Kidney (tissue), 14 donors: Measurements from ENCODE around the gene PDZD2. TPM values are rescaled to one million over a fixed set of nuclear protein-coding genes. Genes with fewer than 3 reads are reported as not detected.

ENCODE experiments used
- DNase-seq, 5 donors: peaks; one replicate each; pipeline ENCODE4 v3.0.0-alpha.2; 2013 to 2020
- FAIRE-seq: peaks from 2 replicates; lab custom pipeline; 2012; peaks lifted over from hg19 to GRCh38; lab: Jason Lieb, UNC
- H3K27ac ChIP-seq, 2 donors: one replicate each; pipeline ENCODE4 v1.7.0; 2013; ENCODE audit warnings: low read depth in 2 of 2, low read length in 2 of 2, inconsistent platforms in 1 of 2
- H3K27me3 ChIP-seq: one replicate; pipeline ENCODE4 v1.7.1; 2013; ENCODE audit warnings: low read length, inconsistent platforms; ENCODE audit not compliant: control insufficient read depth, insufficient read depth
- H3K36me3 ChIP-seq, 3 donors: one replicate each; pipeline versions ENCODE4 v1.7.0 to v1.7.1; 2013; ENCODE audit warnings: low read length in 3 of 3, control low read depth in 1 of 3, inconsistent platforms in 1 of 3; ENCODE audit not compliant: insufficient read depth in 3 of 3, control insufficient read depth in 2 of 3
- H3K4me1 ChIP-seq, 3 donors: one replicate each; pipeline versions ENCODE4 v1.7.0 to v1.7.1; 2013; ENCODE audit warnings: low read length in 3 of 3, inconsistent platforms in 1 of 3, low read depth in 1 of 3; ENCODE audit not compliant: control insufficient read depth in 2 of 3, insufficient read depth in 2 of 3
- H3K4me3 ChIP-seq, 3 donors: one replicate each; pipeline versions ENCODE4 v1.7.0 to v1.8.1; 2013; ENCODE audit warnings: low read length in 3 of 3, control low read depth in 1 of 3, inconsistent platforms in 1 of 3
- H3K9ac ChIP-seq, 3 donors: one replicate each; pipeline versions ENCODE4 v1.7.0 to v1.7.1; 2013; ENCODE audit warnings: low read length in 3 of 3, control low read depth in 1 of 3, inconsistent platforms in 1 of 3
- H3K9me3 ChIP-seq, 3 donors: one replicate each; pipeline versions ENCODE4 v1.7.0 to v1.7.1; 2013; ENCODE audit warnings: low read length in 3 of 3, control low read depth in 1 of 3, inconsistent platforms in 1 of 3; ENCODE audit not compliant: control insufficient read depth in 2 of 3, insufficient read depth in 1 of 3
- intact Hi-C: fragments of 100-400 bp; cut with DNase I; formaldehyde crosslinking; loops from one replicate; pipeline ENCODE4 v1.11.1; 2022
- polyA plus RNA-seq: library from polyadenylated mRNA; stranded (reverse); fragments of 350-450 nt; fragmentation: Illumina TruSeq; extraction: RNeasy Lipid Tissue Mini Kit (QIAGEN cat#74804); gene quantifications from one replicate; pipeline ENCODE4 v1.2.3, GENCODE V29; 2014; ENCODE audit warnings: low read depth, low replicate concordance; ENCODE audit not compliant: insufficient read depth
- total RNA-seq: library from RNA; stranded (reverse); fragmentation: NEBNext Ultra II Directional; extraction: Animal tissue kit (Norgen Biotek cat#: 25700); gene quantifications from one replicate; pipeline ENCODE4 v1.2.1, GENCODE V29; 2021
- TF ChIP-seq, protein P1 (sequence below): IDR thresholded peaks from 3 replicates; pipeline ENCODE4 v1.5.1; 2012; ENCODE audit warnings: mild to moderate bottlenecking, moderate library complexity, borderline replicate concordance; ENCODE audit not compliant: insufficient read depth; ENCODE audit errors: extremely low read depth
- donor health status: control.
- donor health status: control.
- donor health status: control.
- donor health status: control.
- donor health status: control.
- donor health status: DM: yes; HTN: yes; CAD: no.
- donor health status: Normal renal cell carcinoma (clear cell type).

PDZD2 gene
- total and polyA plus RNA-seq, 2 donors from 2014 or later = 6.2 to 14.8 TPM

DNA sequence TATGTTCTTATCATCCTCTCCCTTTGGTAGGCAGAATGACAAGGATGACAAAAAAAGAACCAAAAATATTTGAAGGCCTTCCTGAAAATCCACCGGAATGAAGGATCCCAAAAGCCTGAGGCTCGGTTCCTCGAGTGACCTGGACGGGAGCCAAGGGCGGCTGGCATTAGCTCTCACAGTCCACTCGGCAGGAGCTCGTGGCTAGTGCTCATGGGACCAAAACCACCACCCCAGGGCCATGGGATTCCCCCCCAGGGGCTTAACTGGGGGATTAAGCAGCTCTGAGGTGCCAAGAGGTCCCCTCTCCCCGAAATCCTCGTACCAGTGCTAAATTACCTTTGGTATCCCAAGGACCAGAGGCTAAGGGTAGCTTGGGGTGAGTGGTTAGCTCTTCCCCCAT, 586 bp upstream of the PDZD2 start:
- intact Hi-C loops = no loop called here
- Histone ChIP-seq H3K9ac (peak overlapping the region in 1 of 3 donors; percentile 29), H3K36me3 (no peaks in the 10 kb centered on the region), H3K4me3 (peak overlapping the region; percentile 60 to 72 (median 60)), H3K27me3 (no peaks in the 10 kb centered on the region), H3K27ac (peak overlapping the region in 1 of 2 donors; percentile 7), H3K9me3 (no peaks in the 10 kb centered on the region), H3K4me1 (peaks cover 0 to 7% (median 0%) of the 10 kb centered on the region in 3 donors)
- FAIRE-seq = no peak
- TF ChIP-seq, protein P1, sequence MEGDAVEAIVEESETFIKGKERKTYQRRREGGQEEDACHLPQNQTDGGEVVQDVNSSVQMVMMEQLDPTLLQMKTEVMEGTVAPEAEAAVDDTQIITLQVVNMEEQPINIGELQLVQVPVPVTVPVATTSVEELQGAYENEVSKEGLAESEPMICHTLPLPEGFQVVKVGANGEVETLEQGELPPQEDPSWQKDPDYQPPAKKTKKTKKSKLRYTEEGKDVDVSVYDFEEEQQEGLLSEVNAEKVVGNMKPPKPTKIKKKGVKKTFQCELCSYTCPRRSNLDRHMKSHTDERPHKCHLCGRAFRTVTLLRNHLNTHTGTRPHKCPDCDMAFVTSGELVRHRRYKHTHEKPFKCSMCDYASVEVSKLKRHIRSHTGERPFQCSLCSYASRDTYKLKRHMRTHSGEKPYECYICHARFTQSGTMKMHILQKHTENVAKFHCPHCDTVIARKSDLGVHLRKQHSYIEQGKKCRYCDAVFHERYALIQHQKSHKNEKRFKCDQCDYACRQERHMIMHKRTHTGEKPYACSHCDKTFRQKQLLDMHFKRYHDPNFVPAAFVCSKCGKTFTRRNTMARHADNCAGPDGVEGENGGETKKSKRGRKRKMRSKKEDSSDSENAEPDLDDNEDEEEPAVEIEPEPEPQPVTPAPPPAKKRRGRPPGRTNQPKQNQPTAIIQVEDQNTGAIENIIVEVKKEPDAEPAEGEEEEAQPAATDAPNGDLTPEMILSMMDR = no peak
- peak in 4 of 5 donors; percentile 15 to 67 (median 30) for DNase-seq

DNA sequence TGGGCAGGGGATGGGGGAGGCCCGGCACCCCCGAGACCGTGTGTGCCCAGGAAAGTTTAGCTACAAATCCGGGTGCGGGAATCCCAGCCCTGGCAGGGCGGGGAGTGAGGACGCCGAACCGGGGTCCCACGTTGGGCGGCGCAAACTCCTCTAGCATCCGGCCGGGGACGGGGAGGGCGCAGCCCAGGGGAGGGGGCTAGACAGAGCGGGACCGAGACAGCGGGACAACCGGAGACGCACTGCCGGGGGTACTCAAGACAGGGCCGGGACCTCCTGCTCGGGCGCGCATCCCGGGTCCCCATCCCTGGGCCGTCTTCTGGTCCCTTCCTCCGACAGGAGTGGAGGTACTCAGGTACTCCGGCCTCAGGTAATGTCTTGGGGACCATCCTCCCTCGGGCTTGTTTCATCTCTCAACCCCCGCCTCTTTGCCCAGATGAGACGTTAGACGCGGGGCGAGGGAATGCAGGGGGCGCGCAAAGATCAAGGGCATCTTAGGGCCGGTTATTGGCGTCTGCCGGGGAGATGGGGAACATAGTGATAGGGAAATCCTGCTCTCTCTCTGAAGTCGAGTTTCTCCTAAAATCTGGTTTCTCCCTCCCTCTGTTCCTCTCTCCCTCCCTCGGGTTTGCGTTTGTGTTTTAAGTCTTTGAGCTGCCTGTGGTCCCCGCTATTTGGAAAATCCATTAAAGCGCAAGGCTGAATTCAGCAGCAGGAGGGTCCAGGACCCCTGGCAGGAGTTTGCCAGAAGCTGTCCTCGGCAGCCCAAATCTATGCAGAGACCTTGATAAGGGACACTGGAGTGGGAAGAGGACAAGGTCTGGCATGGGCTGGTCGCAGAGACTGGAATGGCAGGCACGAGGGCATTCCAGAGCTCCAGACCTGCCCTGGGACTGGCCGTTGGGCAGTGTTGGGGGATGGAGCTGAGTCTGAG, 815 bp downstream of the PDZD2 start:
- intact Hi-C loops = no loop called here
- TF ChIP-seq, protein P1 = no peak
- peak; percentile 29 to 69 (median 40) for DNase-seq
- peaks cover 0 to 7% (median 0%) of the 10 kb centered on the region in 3 donors for H3K4me1 ChIP-seq
- peak overlapping the region in 2 of 3 donors; percentile 28 to 45 for H3K4me3 ChIP-seq
- no peaks in the 10 kb centered on the region for H3K36me3 ChIP-seq
- no peak overlapping the region for H3K27ac ChIP-seq
- no peak for FAIRE-seq
- H3K9ac ChIP-seq = no peak overlapping the region
- no peaks in the 10 kb centered on the region for H3K27me3 ChIP-seq
- H3K9me3 ChIP-seq = no peaks in the 10 kb centered on the region

DNA sequence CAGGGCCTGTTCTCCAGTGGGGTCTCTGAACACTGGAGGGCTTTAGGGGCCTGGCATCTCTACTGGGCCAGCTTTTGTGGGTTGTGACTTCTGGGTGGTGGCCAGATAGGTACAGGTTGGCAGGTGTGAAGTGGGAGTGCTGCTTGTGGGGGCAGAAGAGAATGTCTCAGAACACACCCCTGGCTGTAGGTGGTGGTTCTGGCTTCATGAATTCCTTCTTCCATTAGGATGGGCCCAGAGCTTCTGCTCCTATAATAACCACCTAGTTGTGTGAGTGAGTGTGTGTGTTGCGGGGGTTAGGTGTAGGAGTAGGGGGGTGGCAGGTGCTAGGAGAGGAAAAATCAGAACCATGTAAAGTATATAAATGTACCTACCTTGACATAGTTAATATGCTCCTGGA, 1.6 kb downstream of the PDZD2 start:
- no peak overlapping the region for H3K27ac ChIP-seq
- intact Hi-C loops = no loop called here
- TF ChIP-seq, protein P1 = no peak
- H3K9me3 ChIP-seq = no peaks in the 10 kb centered on the region
- no peaks in the 10 kb centered on the region for H3K27me3 ChIP-seq
- peaks cover 0 to 7% (median 0%) of the 10 kb centered on the region in 3 donors for H3K4me1 ChIP-seq
- no peak for FAIRE-seq
- H3K36me3 ChIP-seq = no peaks in the 10 kb centered on the region
- no peak for DNase-seq
- no peak overlapping the region for H3K9ac ChIP-seq
- no peak overlapping the region for H3K4me3 ChIP-seq
